HL-60 (cell line): ENCODE measurements around the gene RHOT2.

Experiments
- DNase-seq, 2 experiments: peaks; one replicate each; pipeline ENCODE4 v3.0.0-alpha.2; 2010 to 2020; ENCODE audit warnings: low read depth in 1 of 2, low spot score in 1 of 2
- H3K27ac ChIP-seq: fragments of 250-450 bp; sonication (Bioruptor Pico); replicated peaks from 2 replicates; pipeline ENCODE4 v1.5.1; 2020; ENCODE audit warnings: mild to moderate bottlenecking, moderate library complexity
- H3K27me3 ChIP-seq: fragments of 250-450 bp; sonication (Bioruptor Pico); 2 replicates; pipeline ENCODE4 v1.5.1; 2021; ENCODE audit warnings: mild to moderate bottlenecking, moderate library complexity; ENCODE audit not compliant: insufficient read depth, poor library complexity, severe bottlenecking
- H3K4me3 ChIP-seq: replicated peaks from 2 replicates; pipeline ENCODE4 v1.5.1; 2011; ENCODE audit warnings: mild to moderate bottlenecking, control low read depth, low read length; ENCODE audit not compliant: insufficient read depth
- CTCF ChIP-seq: IDR thresholded peaks from one replicate; pipeline ENCODE4 v1.5.1; 2011; ENCODE audit warnings: low read length, control low read depth, inconsistent platforms; ENCODE audit not compliant: insufficient read depth
- GABPA ChIP-seq: IDR thresholded peaks from 2 replicates; pipeline ENCODE4 v1.6.1; 2012; ENCODE audit warnings: low read depth
- POLR2AphosphoS5 ChIP-seq: IDR thresholded peaks from 2 replicates; pipeline ENCODE4 v1.6.1; 2012; ENCODE audit warnings: low read depth
- REST ChIP-seq: IDR thresholded peaks from 2 replicates; pipeline ENCODE4 v1.6.1; 2012; ENCODE audit warnings: low read depth; ENCODE audit not compliant: insufficient replicate concordance
- SPI1 ChIP-seq: IDR thresholded peaks from 2 replicates; pipeline ENCODE4 v1.6.1; 2012; ENCODE audit warnings: low read depth, mild to moderate bottlenecking, borderline replicate concordance

The RHOT2 gene

GRCh38 chr16:625977-626765, 41.8 kb upstream of the RHOT2 start:
- H3K4me3 ChIP-seq: no peak overlapping the region
- TF ChIP-seq POLR2AphosphoS5 (no peak), GABPA (no peak), CTCF (no peak), SPI1 (no peak), REST (no peak)
- H3K27ac ChIP-seq: no peak overlapping the region
- no peaks in the 10 kb centered on the region for H3K27me3 ChIP-seq
- DNase-seq: no peak

DNA sequence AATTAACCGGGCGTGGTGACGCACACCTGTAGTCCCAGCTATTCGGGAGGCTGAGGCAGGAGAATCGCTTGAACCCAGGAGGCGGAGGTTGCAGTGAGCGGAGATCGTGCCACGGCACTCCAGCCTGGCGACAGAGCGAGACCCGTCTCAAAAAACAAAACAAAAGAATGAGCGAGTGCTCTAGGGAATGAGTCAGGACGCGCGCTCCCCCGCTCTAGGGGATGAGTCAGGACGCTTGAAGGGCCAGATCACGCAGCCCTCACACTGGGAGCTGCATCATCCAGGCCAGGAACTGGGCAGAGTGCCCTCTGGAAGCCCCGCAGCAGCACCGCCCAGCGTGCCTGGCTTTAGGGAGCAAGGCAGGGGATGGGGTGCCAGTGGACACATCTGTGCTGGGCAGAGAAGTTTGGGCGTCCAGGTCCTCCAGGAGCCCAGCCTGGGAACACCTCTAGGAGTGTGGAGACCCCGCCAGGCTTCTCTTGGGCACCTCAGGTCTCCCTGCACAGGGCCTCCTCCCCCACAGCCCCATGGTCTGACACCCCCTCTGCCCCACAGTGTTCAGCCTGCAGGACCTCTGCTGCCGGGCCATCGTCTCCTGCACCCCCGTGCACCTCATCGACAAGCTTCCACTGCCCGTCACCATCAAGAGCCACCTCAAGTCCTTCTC, 41.0 kb upstream of the RHOT2 start:
- no peaks in the 10 kb centered on the region for H3K27me3 ChIP-seq
- TF ChIP-seq POLR2AphosphoS5: no peak
- TF ChIP-seq GABPA: no peak
- no peak for TF ChIP-seq CTCF
- TF ChIP-seq REST: no peak
- TF ChIP-seq SPI1: no peak
- H3K4me3 ChIP-seq: no peak overlapping the region
- no peak for DNase-seq
- H3K27ac ChIP-seq: no peak overlapping the region

DNA sequence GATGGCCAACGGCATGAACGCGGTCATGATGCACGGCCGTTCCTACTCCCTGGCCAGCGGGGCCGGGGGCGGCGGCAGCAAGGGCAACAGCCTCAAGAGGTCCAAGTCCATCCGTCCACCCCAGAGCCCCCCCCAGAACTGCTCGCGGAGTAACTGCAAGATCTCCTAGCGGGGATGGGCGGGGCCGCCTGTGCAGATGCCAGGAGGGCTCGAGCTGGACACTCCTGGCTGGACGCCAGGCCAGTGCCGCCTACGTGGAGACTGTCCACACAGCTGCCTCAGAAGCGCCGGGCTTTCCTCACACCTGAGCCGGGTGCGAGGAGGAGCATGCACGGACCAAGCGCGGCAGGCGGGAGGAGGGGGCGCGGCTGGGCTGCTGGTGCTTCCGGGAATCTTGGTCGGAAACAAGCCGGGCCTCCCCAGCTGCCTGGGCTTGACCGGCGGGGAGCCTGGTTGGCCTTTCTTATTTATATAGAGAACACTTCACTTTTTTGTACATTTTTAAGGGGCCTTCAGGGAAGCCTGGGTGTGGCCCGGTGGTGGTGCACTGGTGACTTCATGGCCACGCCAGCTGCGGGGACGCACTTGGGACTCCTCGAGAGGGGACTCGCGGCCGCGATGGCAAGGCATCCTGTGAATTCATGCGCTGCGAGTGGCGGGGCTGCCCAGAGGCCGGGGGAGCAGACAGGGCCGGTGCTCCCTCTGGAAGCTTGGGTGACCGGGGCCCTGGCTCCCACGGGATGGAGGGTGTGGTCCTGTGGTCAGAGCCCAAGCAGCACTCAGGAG, 40.3 kb upstream of the RHOT2 start:
- DNase-seq: no peak
- H3K4me3 ChIP-seq: no peak overlapping the region
- no peak overlapping the region for H3K27ac ChIP-seq
- H3K27me3 ChIP-seq: no peaks in the 10 kb centered on the region
- TF ChIP-seq GABPA: no peak
- no peak for TF ChIP-seq CTCF
- TF ChIP-seq REST: no peak
- no peak for TF ChIP-seq POLR2AphosphoS5
- TF ChIP-seq SPI1: no peak
